Trophoblast cell (in vitro differentiated cells and primary cell): Measurements from ENCODE around the gene SCNM1.

Experiments
- DNase-seq, 2 donors: peaks; one replicate each; pipeline ENCODE4 v3.0.0-alpha.2; 2016
- H2AFZ ChIP-seq: 2 replicates; pipeline ENCODE4 v1.6.1; 2013; ENCODE audit warnings: low read length, moderate library complexity, mild to moderate bottlenecking; ENCODE audit not compliant: insufficient read depth, poor library complexity
- H2AK5ac ChIP-seq: 2 replicates; pipeline ENCODE4 v1.6.1; 2013; ENCODE audit warnings: mild to moderate bottlenecking, low read length
- H2BK120ac ChIP-seq: 2 replicates; pipeline ENCODE4 v1.6.1; 2013; ENCODE audit warnings: low read length, mild to moderate bottlenecking, moderate library complexity; ENCODE audit not compliant: insufficient read depth, poor library complexity
- H2BK12ac ChIP-seq: 2 replicates; pipeline ENCODE4 v1.6.1; 2013; ENCODE audit warnings: mild to moderate bottlenecking, low read length, moderate library complexity
- H2BK5ac ChIP-seq: 2 replicates; pipeline ENCODE4 v1.6.1; 2013; ENCODE audit warnings: low read length, low read depth, moderate library complexity, mild to moderate bottlenecking; ENCODE audit not compliant: poor library complexity
- H3K14ac ChIP-seq: 2 replicates; pipeline ENCODE4 v1.6.1; 2013; ENCODE audit warnings: mild to moderate bottlenecking, low read length
- H3K18ac ChIP-seq: 2 replicates; pipeline ENCODE4 v1.6.1; 2013; ENCODE audit warnings: mild to moderate bottlenecking, low read length
- H3K23ac ChIP-seq: 2 replicates; pipeline ENCODE4 v1.6.1; 2013; ENCODE audit warnings: low read length
- H3K27ac ChIP-seq: 2 replicates; pipeline ENCODE4 v1.5.1; 2013; ENCODE audit warnings: low read depth, mild to moderate bottlenecking, inconsistent platforms, low read length, moderate library complexity
- H3K27me3 ChIP-seq: 2 replicates; pipeline ENCODE4 v1.6.1; 2013; ENCODE audit warnings: inconsistent platforms, mild to moderate bottlenecking, low read length, moderate library complexity; ENCODE audit not compliant: insufficient read depth
- H3K36me3 ChIP-seq, 2 experiments: 1 replicate in 1 of 2; 2 replicates in 1 of 2; pipeline ENCODE4 v1.6.1; 2013; ENCODE audit warnings: low read length in 2 of 2, mild to moderate bottlenecking in 2 of 2, moderate library complexity in 1 of 2; ENCODE audit not compliant: insufficient read depth in 2 of 2, control insufficient read depth in 1 of 2
- H3K4ac ChIP-seq: 2 replicates; pipeline ENCODE4 v1.6.1; 2013; ENCODE audit warnings: low read depth, mild to moderate bottlenecking, low read length, moderate library complexity
- H3K4me1 ChIP-seq, 2 experiments: 1 replicate in 1 of 2; 2 replicates in 1 of 2; pipeline ENCODE4 v1.6.1; 2013; ENCODE audit warnings: low read length in 2 of 2, mild to moderate bottlenecking in 2 of 2, moderate library complexity in 1 of 2; ENCODE audit not compliant: insufficient read depth in 2 of 2, control insufficient read depth in 1 of 2
- H3K4me2 ChIP-seq: 2 replicates; pipeline ENCODE4 v1.6.1; 2013; ENCODE audit warnings: inconsistent platforms, mild to moderate bottlenecking, low read length, moderate library complexity
- H3K4me3 ChIP-seq: 2 replicates; pipeline ENCODE4 v1.5.1; 2013; ENCODE audit warnings: mild to moderate bottlenecking, low read depth, low read length, inconsistent platforms
- H3K79me1 ChIP-seq: one replicate; pipeline ENCODE4 v1.6.1; 2013; ENCODE audit warnings: low read length
- H3K79me2 ChIP-seq: 2 replicates; pipeline ENCODE4 v1.6.1; 2013; ENCODE audit warnings: low read length, mild to moderate bottlenecking; ENCODE audit not compliant: control insufficient read depth, insufficient read depth, poor library complexity
- H3K9ac ChIP-seq: 2 replicates; pipeline ENCODE4 v1.6.1; 2013; ENCODE audit warnings: mild to moderate bottlenecking, low read length
- H3K9me3 ChIP-seq: 2 replicates; pipeline ENCODE4 v1.6.1; 2013; ENCODE audit warnings: low read depth, mild to moderate bottlenecking, control low read depth, inconsistent platforms, low read length; ENCODE audit not compliant: insufficient read depth
- H4K12ac ChIP-seq: 2 replicates; pipeline ENCODE4 v1.6.1; 2013; ENCODE audit warnings: low read depth, mild to moderate bottlenecking, low read length, moderate library complexity
- H4K8ac ChIP-seq: 2 replicates; pipeline ENCODE4 v1.6.1; 2013; ENCODE audit warnings: low read depth, mild to moderate bottlenecking, low read length, moderate library complexity
- H4K91ac ChIP-seq: one replicate; pipeline ENCODE4 v1.6.1; 2013; ENCODE audit warnings: low read depth, mild to moderate bottlenecking, low read length, moderate library complexity
- WGBS: extraction: QIAGEN DNeasy Blood & Tissue Kit; methylation state at CpG from one replicate; pipeline ENCODE4 v1.1.7; 2013; ENCODE audit warnings: missing lambda C conversion rate; ENCODE audit not compliant: insufficient read length, insufficient coverage; ENCODE audit errors: extremely low coverage; 5-methylcytosine and 5-hydroxymethylcytosine counted together

Gene SCNM1

GRCh38 chr1:151156515-151156819 is 9.5 kb upstream of the SCNM1 start, which contains the start of gene TNFAIP8L2:
TNFAIP8L2 (plus strand) TSS chr1:151156649; CDS start chr1:151158698, 2,049 bp downstream.
- H2AFZ ChIP-seq = no peak within 1 kb of the TSS
- no peak within 1 kb of the TSS for H4K91ac ChIP-seq
- H2BK120ac ChIP-seq = no peak within 1 kb of the TSS
- no peak within 1 kb of the TSS for H2AK5ac ChIP-seq
- no peak within 1 kb of the TSS for H3K27ac ChIP-seq
- H3K9me3 ChIP-seq = no peaks in the 10 kb centered on the region
- no peak within 1 kb of the TSS for H2BK12ac ChIP-seq
- H3K18ac ChIP-seq = no peak within 1 kb of the TSS
- H3K79me2 ChIP-seq = no peaks in the 10 kb centered on the region
- no peaks in the 10 kb centered on the region for H3K4me1 ChIP-seq
- H3K4me3 ChIP-seq = no peak within 1 kb of the TSS
- no peak within 1 kb of the TSS for H3K14ac ChIP-seq
- H3K27me3 ChIP-seq = no peaks in the 10 kb centered on the region
- peaks cover 15 to 21% of the 10 kb centered on the region in 2 experiments for H3K36me3 ChIP-seq
- H3K9ac ChIP-seq = no peak within 1 kb of the TSS
- H3K4ac ChIP-seq = no peak within 1 kb of the TSS
- DNase-seq = peak in 1 of 2 donors; percentile 42
- no peak within 1 kb of the TSS for H4K8ac ChIP-seq
- H3K23ac ChIP-seq = no peak within 1 kb of the TSS
- no peak within 1 kb of the TSS for H4K12ac ChIP-seq
- no peak within 1 kb of the TSS for H2BK5ac ChIP-seq
- no peak within 1 kb of the TSS for H3K4me2 ChIP-seq
- H3K79me1 ChIP-seq = no peaks in the 10 kb centered on the region
- no CpG with 5 or more reads among the region's 4 CpGs for WGBS

GRCh38 chr1:151157067-151157531 is 8.8 kb upstream of the SCNM1 start:
- no peak overlapping the region for H4K12ac ChIP-seq
- no peak overlapping the region for H3K4me2 ChIP-seq
- no peak overlapping the region for H2AK5ac ChIP-seq
- no peaks in the 10 kb centered on the region for H3K4me1 ChIP-seq
- no peak overlapping the region for H3K4ac ChIP-seq
- H3K79me1 ChIP-seq = no peaks in the 10 kb centered on the region
- no peak overlapping the region for H3K14ac ChIP-seq
- peaks cover 15 to 25% of the 10 kb centered on the region in 2 experiments for H3K36me3 ChIP-seq
- no peak overlapping the region for H3K18ac ChIP-seq
- no peak overlapping the region for H4K8ac ChIP-seq
- no CpG with 5 or more reads among the region's 6 CpGs for WGBS
- no peak overlapping the region for H3K23ac ChIP-seq
- H3K9me3 ChIP-seq = no peaks in the 10 kb centered on the region
- H2BK5ac ChIP-seq = no peak overlapping the region
- no peaks in the 10 kb centered on the region for H3K27me3 ChIP-seq
- no peak overlapping the region for H3K4me3 ChIP-seq
- no peak overlapping the region for H2BK120ac ChIP-seq
- H2BK12ac ChIP-seq = no peak overlapping the region
- H4K91ac ChIP-seq = no peak overlapping the region
- H3K9ac ChIP-seq = no peak overlapping the region
- no peak for DNase-seq
- H2AFZ ChIP-seq = no peak overlapping the region
- H3K79me2 ChIP-seq = no peaks in the 10 kb centered on the region
- no peak overlapping the region for H3K27ac ChIP-seq

GRCh38 chr1:151158326-151158725 is 7.6 kb upstream of the SCNM1 start:
- Histone ChIP-seq H3K27me3 (no peaks in the 10 kb centered on the region), H2AK5ac (no peak overlapping the region), H3K14ac (no peak overlapping the region), H3K4ac (no peak overlapping the region), H3K4me2 (no peak overlapping the region), H4K91ac (no peak overlapping the region), H3K79me2 (no peaks in the 10 kb centered on the region), H2BK12ac (no peak overlapping the region), H3K36me3 (peaks cover 15 to 25% of the 10 kb centered on the region in 2 experiments), H2BK120ac (no peak overlapping the region), H3K4me3 (no peak overlapping the region), H3K27ac (no peak overlapping the region), H3K23ac (no peak overlapping the region), H3K9ac (no peak overlapping the region), H4K12ac (no peak overlapping the region), H4K8ac (no peak overlapping the region), H3K18ac (no peak overlapping the region), H2BK5ac (no peak overlapping the region), H3K79me1 (no peaks in the 10 kb centered on the region), H2AFZ (no peak overlapping the region), H3K4me1 (no peaks in the 10 kb centered on the region), H3K9me3 (no peaks in the 10 kb centered on the region)
- WGBS = no CpG with 5 or more reads among the region's 5 CpGs
- no peak for DNase-seq

GRCh38 chr1:151158751-151159251 is 7.1 kb upstream of the SCNM1 start:
- Histone ChIP-seq H3K4me3 (no peak overlapping the region), H3K27me3 (no peaks in the 10 kb centered on the region), H3K79me1 (no peaks in the 10 kb centered on the region), H3K14ac (no peak overlapping the region), H2BK5ac (no peak overlapping the region), H3K4me1 (no peaks in the 10 kb centered on the region), H4K8ac (no peak overlapping the region), H4K91ac (no peak overlapping the region), H3K9me3 (no peaks in the 10 kb centered on the region), H3K9ac (no peak overlapping the region), H3K4ac (no peak overlapping the region), H4K12ac (no peak overlapping the region), H2BK120ac (no peak overlapping the region), H3K4me2 (no peak overlapping the region), H2AK5ac (no peak overlapping the region), H2AFZ (no peak overlapping the region), H3K36me3 (peaks cover 15 to 25% of the 10 kb centered on the region in 2 experiments), H3K79me2 (no peaks in the 10 kb centered on the region), H3K18ac (no peak overlapping the region), H3K23ac (no peak overlapping the region), H2BK12ac (no peak overlapping the region), H3K27ac (no peak overlapping the region)
- whole genome bisulfite sequencing = no CpG with 5 or more reads among the region's 22 CpGs
- DNase-seq = no peak
